Measurements from ENCODE around the gene DDI2. TPM values are rescaled to one million over a fixed set of nuclear protein-coding genes. Genes with fewer than 3 reads are reported as not detected.

Gene DDI2
- total RNA-seq, 4 donors from 2014 or later, result 41.7 to 79.8 (median 61.8) TPM

GRCh38 chr1:15671430-15671829 lies 54.2 kb downstream of the DDI2 start:
- H3K4me3 ChIP-seq, result no peak overlapping the region
- no peaks in the 10 kb centered on the region for H3K4me1 ChIP-seq
- no peak for DNase-seq (ENCODE audit: low spot score in 2 of 2)
- WGBS, 2 donors, result 96 to 100% methylated on average over 2 of the region's 2 CpGs
- peaks cover 0 to 6% (median 0%) of the 10 kb centered on the region in 3 donors for H3K36me3 ChIP-seq
- H3K9me3 ChIP-seq, result no peaks in the 10 kb centered on the region
- no peak overlapping the region for H3K27ac ChIP-seq
- H3K27me3 ChIP-seq, result no peaks in the 10 kb centered on the region
- TF ChIP-seq POLR2A (IDR thresholded peaks at IDR 0.05), result no peak
- no peak for TF ChIP-seq CTCF (IDR thresholded peaks at IDR 0.05)
- TF ChIP-seq EP300 (IDR thresholded peaks at IDR 0.05), result no peak

- 70 to 73% methylated on average over 12 of the region's 12 CpGs for WGBS, 2 donors
- TF ChIP-seq EP300 (IDR thresholded peaks at IDR 0.05), result no peak
- no peak for TF ChIP-seq POLR2A (IDR thresholded peaks at IDR 0.05)
- no peak for TF ChIP-seq CTCF (IDR thresholded peaks at IDR 0.05)
These were observed 57.3 kb downstream of the DDI2 start for GRCh38 chr1:15674386-15675159.

GRCh38 chr1:15676010-15676409 lies 58.8 kb downstream of the DDI2 start:
- 44 to 54% methylated on average over 2 of the region's 2 CpGs for WGBS, 2 donors
- Histone ChIP-seq H3K4me1 (peaks cover 0 to 9% (median 6%) of the 10 kb centered on the region in 4 donors), H3K9me3 (no peaks in the 10 kb centered on the region), H3K27me3 (no peaks in the 10 kb centered on the region), H3K27ac (no peak overlapping the region), H3K4me3 (no peak overlapping the region), H3K36me3 (no peaks in the 10 kb centered on the region)
- DNase-seq (ENCODE audit: low spot score in 2 of 2), result no peak
- TF ChIP-seq POLR2A (IDR thresholded peaks at IDR 0.05), result no peak
- no peak for TF ChIP-seq CTCF (IDR thresholded peaks at IDR 0.05)
- no peak for TF ChIP-seq EP300 (IDR thresholded peaks at IDR 0.05)

More at GRCh38 chr1:15674386-15675159, 57.3 kb downstream of the DDI2 start:
- Histone ChIP-seq H3K36me3 (no peaks in the 10 kb centered on the region), H3K27ac (no peak overlapping the region), H3K27me3 (no peaks in the 10 kb centered on the region), H3K4me3 (no peak overlapping the region), H3K9me3 (no peaks in the 10 kb centered on the region), H3K4me1 (no peaks in the 10 kb centered on the region)
- DNase-seq (ENCODE audit: low spot score in 2 of 2), result no peak

GRCh38 chr1:15676688-15677661 lies 59.7 kb downstream of the DDI2 start:
- no peaks in the 10 kb centered on the region for H3K36me3 ChIP-seq
- TF ChIP-seq EP300 (IDR thresholded peaks at IDR 0.05) (no peak), POLR2A (IDR thresholded peaks at IDR 0.05) (no peak), CTCF (IDR thresholded peaks at IDR 0.05) (no peak)
- no peak for DNase-seq (ENCODE audit: low spot score in 2 of 2)
- WGBS, 2 donors, result 87 to 97% methylated on average over 6 of the region's 6 CpGs
- no peaks in the 10 kb centered on the region for H3K9me3 ChIP-seq
- no peak overlapping the region for H3K4me3 ChIP-seq
- no peaks in the 10 kb centered on the region for H3K27me3 ChIP-seq
- no peak overlapping the region for H3K27ac ChIP-seq
- peaks cover 0 to 17% (median 9%) of the 10 kb centered on the region in 4 donors for H3K4me1 ChIP-seq

Data from tibial nerve (tissue), 4 donors.